HEK293 (cell line): Measurements from ENCODE around the gene RFTN1.

Experiments
- CTCF ChIP-seq: fragments of 450-650 bp; formaldehyde crosslinking; IDR thresholded peaks from 2 replicates; pipeline ENCODE4 v1.5.1; 2016; ENCODE audit warnings: missing biosample characterization, missing genetic modification characterization
- KLF9 ChIP-seq: fragments of 450-650 bp; formaldehyde crosslinking; IDR thresholded peaks from 2 replicates; pipeline ENCODE4 v1.5.1; 2016; ENCODE audit warnings: missing biosample characterization, missing genetic modification characterization, low read depth
- MYNN ChIP-seq: fragments of 450-650 bp; formaldehyde crosslinking; IDR thresholded peaks from 2 replicates; pipeline ENCODE4 v1.5.1; 2016; ENCODE audit warnings: missing biosample characterization, missing genetic modification characterization, borderline replicate concordance
- PATZ1 ChIP-seq: fragments of 450-650 bp; formaldehyde crosslinking; IDR thresholded peaks from 2 replicates; pipeline ENCODE4 v1.5.1; 2016; ENCODE audit warnings: missing biosample characterization, missing genetic modification characterization
- PBX3 ChIP-seq: sonication (generic); formaldehyde crosslinking; IDR thresholded peaks from 2 replicates; pipeline ENCODE4 v1.8.1; 2022; ENCODE audit warnings: mild to moderate bottlenecking, moderate library complexity, missing genetic modification reagents
- REPIN1 ChIP-seq: fragments of 450-650 bp; formaldehyde crosslinking; IDR thresholded peaks from 2 replicates; pipeline ENCODE4 v1.5.1; 2017; ENCODE audit warnings: missing biosample characterization, missing genetic modification characterization, low read depth
- ZNF26 ChIP-seq: fragments of 450-650 bp; formaldehyde crosslinking; IDR thresholded peaks from 2 replicates; pipeline ENCODE4 v1.5.1; 2016; ENCODE audit warnings: missing biosample characterization, missing genetic modification characterization
- ZNF426 ChIP-seq: fragments of 450-650 bp; formaldehyde crosslinking; IDR thresholded peaks from 2 replicates; pipeline ENCODE4 v1.5.1; 2017; ENCODE audit warnings: missing biosample characterization, missing genetic modification characterization, mild to moderate bottlenecking, inconsistent platforms, moderate library complexity
- ZNF561 ChIP-seq: fragments of 450-650 bp; IDR thresholded peaks from 2 replicates; pipeline ENCODE4 v1.5.1; 2018; ENCODE audit warnings: missing biosample characterization, missing genetic modification characterization, borderline replicate concordance
- ZNF660 ChIP-seq: fragments of 450-650 bp; IDR thresholded peaks from 2 replicates; pipeline ENCODE4 v1.5.1; 2018; ENCODE audit warnings: missing biosample characterization, mild to moderate bottlenecking, missing genetic modification characterization
- ZNF704 ChIP-seq: fragments of 450-650 bp; formaldehyde crosslinking; IDR thresholded peaks from 2 replicates; pipeline ENCODE4 v1.5.1; 2016; ENCODE audit warnings: missing biosample characterization, missing genetic modification characterization
- ZNF76 ChIP-seq: fragments of 450-650 bp; formaldehyde crosslinking; IDR thresholded peaks from 2 replicates; pipeline ENCODE4; 2016; ENCODE audit warnings: low read depth, missing biosample characterization, missing genetic modification characterization, borderline replicate concordance
- ZNF785 ChIP-seq: fragments of 450-650 bp; formaldehyde crosslinking; IDR thresholded peaks from 2 replicates; pipeline ENCODE4 v1.5.1; 2016; ENCODE audit warnings: missing biosample characterization, missing genetic modification characterization

- no peak for TF ChIP-seq ZNF26 (tag by site-specific recombination)
- no peak for TF ChIP-seq ZNF785
- TF ChIP-seq ZNF561 (tag by site-specific recombination), result no peak
- no peak for TF ChIP-seq CTCF (tag by site-specific recombination)
- TF ChIP-seq ZNF426 (tag by site-specific recombination), result no peak
- TF ChIP-seq ZNF660, result no peak
- TF ChIP-seq ZNF704 (tag by site-specific recombination), result no peak
- no peak for TF ChIP-seq MYNN (tag by site-specific recombination)
- TF ChIP-seq PBX3 (CRISPR knock-in tag), result no peak
- no peak for TF ChIP-seq KLF9
- no peak for TF ChIP-seq PATZ1 (tag by site-specific recombination)
- TF ChIP-seq ZNF76 (tag by site-specific recombination), result no peak
- TF ChIP-seq REPIN1 (tag by site-specific recombination), result no peak
Measured at GRCh38 chr3:16426029-16426400, 87.5 kb downstream of the RFTN1 start.
